Fibroblast of skin of back (primary cell): ENCODE data around the gene CARD16.

Experiments
- DNase-seq: peaks from one replicate; pipeline ENCODE4 v3.0.0-alpha.2; 2013

Gene CARD16

DNA sequence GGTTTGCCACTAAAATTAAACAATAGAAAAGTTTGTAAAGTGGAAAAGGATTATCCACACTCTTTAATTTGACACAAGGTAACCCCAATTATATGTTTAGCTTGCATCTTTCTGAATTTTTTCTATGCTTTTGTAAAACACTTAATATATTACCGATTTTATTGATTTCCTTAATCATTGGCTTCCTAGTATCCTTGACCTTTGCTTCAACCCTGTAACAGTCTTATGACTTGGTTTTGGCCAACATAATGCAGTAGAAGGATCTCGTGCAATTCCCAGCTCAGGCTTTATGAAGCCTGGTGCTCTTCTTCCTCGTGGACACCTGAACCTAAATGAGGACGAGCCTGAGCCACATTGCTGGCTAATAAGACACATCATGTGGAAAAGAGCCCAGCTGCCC, 53.1 kb downstream of the CARD16 start:
- DNase-seq, result no peak
